ENCODE results near the gene IQCF5. TPM values are rescaled to one million over a fixed set of nuclear protein-coding genes. Genes with fewer than 3 reads are reported as not detected.

Gene IQCF5
- total RNA-seq, 4 donors from 2014 or later: not detected

GRCh38 chr3:51888463-51889105 is 13.2 kb upstream of the IQCF5 start:
- TF ChIP-seq EP300 (IDR thresholded peaks at IDR 0.05): no peak
- TF ChIP-seq POLR2A (IDR thresholded peaks at IDR 0.05): no peak
- no peak for TF ChIP-seq CTCF (IDR thresholded peaks at IDR 0.05)
- H3K4me1 ChIP-seq: no peaks in the 10 kb centered on the region
- H3K9me3 ChIP-seq: no peaks in the 10 kb centered on the region
- 89 to 96% methylated on average over 12 of the region's 12 CpGs for WGBS, 2 donors
- H3K27ac ChIP-seq: no peak overlapping the region
- no peak overlapping the region for H3K4me3 ChIP-seq
- no peaks in the 10 kb centered on the region for H3K36me3 ChIP-seq
- no peak for DNase-seq (ENCODE audit: low spot score in 2 of 2)
- H3K27me3 ChIP-seq: no peaks in the 10 kb centered on the region

DNA sequence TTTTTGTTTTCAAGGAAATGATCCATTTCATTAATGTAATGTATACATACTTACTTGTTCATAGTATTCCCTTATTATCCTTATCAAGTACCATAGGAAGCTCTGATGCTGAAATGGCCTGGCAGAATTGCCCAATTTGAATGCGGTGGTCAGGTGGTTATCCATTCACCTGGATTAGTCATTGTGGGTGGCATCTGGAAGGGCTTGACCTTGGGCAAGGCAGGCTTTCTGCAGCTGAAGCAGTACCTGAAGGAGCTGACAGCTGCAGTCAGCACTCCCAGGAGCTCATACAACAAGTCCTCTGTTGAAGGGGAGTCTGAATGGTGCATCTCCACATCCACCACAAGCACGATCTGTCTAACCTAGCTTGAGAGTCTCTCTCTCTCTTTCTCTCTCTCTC is 12.2 kb upstream of the IQCF5 start:
- no peak overlapping the region for H3K27ac ChIP-seq
- H3K36me3 ChIP-seq: no peaks in the 10 kb centered on the region
- 79 to 84% methylated on average over 2 of the region's 2 CpGs for WGBS, 2 donors
- DNase-seq (ENCODE audit: low spot score in 2 of 2): no peak
- no peaks in the 10 kb centered on the region for H3K4me1 ChIP-seq
- TF ChIP-seq EP300 (IDR thresholded peaks at IDR 0.05): no peak
- TF ChIP-seq CTCF (IDR thresholded peaks at IDR 0.05): no peak
- TF ChIP-seq POLR2A (IDR thresholded peaks at IDR 0.05): no peak
- no peaks in the 10 kb centered on the region for H3K9me3 ChIP-seq
- H3K27me3 ChIP-seq: no peaks in the 10 kb centered on the region
- H3K4me3 ChIP-seq: no peak overlapping the region

DNA sequence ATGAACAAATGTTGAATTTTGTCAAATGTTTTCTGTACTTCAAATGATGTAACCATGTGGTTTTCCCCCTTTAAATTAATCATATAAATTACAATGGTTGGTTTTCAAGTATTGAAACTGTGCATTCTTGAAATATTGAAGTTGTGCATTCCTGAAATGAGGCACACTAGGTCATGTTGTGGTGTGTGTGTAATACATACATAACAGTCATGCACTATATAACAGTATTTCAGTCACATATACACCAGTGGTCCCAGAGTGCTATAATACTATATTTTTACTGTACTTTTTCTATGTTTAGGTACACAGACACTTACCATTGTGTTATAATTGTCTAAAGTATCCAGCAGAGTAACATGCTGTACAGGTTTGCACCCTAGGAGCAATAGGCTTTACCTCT is 11.0 kb upstream of the IQCF5 start:
- Histone ChIP-seq H3K9me3 (no peaks in the 10 kb centered on the region), H3K36me3 (no peaks in the 10 kb centered on the region), H3K27ac (no peak overlapping the region), H3K4me1 (no peaks in the 10 kb centered on the region), H3K4me3 (no peak overlapping the region), H3K27me3 (no peaks in the 10 kb centered on the region)
- DNase-seq (ENCODE audit: low spot score in 2 of 2): no peak
- TF ChIP-seq EP300 (IDR thresholded peaks at IDR 0.05) (no peak), CTCF (IDR thresholded peaks at IDR 0.05) (no peak), POLR2A (IDR thresholded peaks at IDR 0.05) (no peak)

GRCh38 chr3:51879937-51880336 is 4.5 kb upstream of the IQCF5 start:
- no peak overlapping the region for H3K4me3 ChIP-seq
- WGBS, 2 donors: 34% methylated on average over 2 of the region's 2 CpGs
- H3K4me1 ChIP-seq: no peaks in the 10 kb centered on the region
- H3K27me3 ChIP-seq: no peaks in the 10 kb centered on the region
- H3K27ac ChIP-seq: no peak overlapping the region
- H3K9me3 ChIP-seq: peaks cover 0 to 7% (median 0%) of the 10 kb centered on the region in 4 donors
- no peak for TF ChIP-seq CTCF (IDR thresholded peaks at IDR 0.05)
- TF ChIP-seq POLR2A (IDR thresholded peaks at IDR 0.05): no peak
- TF ChIP-seq EP300 (IDR thresholded peaks at IDR 0.05): no peak
- no peak for DNase-seq (ENCODE audit: low spot score in 2 of 2)
- no peaks in the 10 kb centered on the region for H3K36me3 ChIP-seq

- H3K27ac ChIP-seq: no peak overlapping the region
- DNase-seq (ENCODE audit: low spot score in 2 of 2): no peak
- H3K36me3 ChIP-seq: no peaks in the 10 kb centered on the region
- no peak overlapping the region for H3K4me3 ChIP-seq
- peaks cover 0 to 7% (median 0%) of the 10 kb centered on the region in 4 donors for H3K9me3 ChIP-seq
- TF ChIP-seq EP300 (IDR thresholded peaks at IDR 0.05) (no peak), POLR2A (IDR thresholded peaks at IDR 0.05) (no peak)
- WGBS, 2 donors: 39 to 44% methylated on average over 6 of the region's 6 CpGs
- no peaks in the 10 kb centered on the region for H3K4me1 ChIP-seq
- H3K27me3 ChIP-seq: no peaks in the 10 kb centered on the region
Observed at GRCh38 chr3:51876186-51876585, 785 bp upstream of the IQCF5 start.

DNA sequence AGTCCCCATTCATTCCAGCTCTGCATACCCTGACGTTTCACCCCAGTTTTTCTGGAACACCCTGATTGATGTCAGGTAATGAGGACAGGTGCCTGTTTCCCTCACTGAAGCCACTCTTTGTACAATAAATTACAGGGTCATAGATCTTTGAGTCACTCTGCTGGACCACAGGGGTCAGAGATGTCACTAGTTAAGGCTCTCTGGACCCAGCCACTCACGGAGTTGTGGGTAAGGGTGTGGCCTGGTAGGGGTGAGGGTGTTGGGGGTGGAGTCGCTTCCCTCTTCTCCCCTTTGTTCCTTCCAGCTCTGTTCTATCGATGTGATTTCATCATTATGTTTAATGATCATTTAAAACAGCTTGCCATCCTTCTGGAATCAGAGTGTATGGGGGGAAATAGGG is 512 bp downstream of the IQCF5 start:
- peaks cover 0 to 7% (median 0%) of the 10 kb centered on the region in 4 donors for H3K9me3 ChIP-seq
- no peak for DNase-seq (ENCODE audit: low spot score in 2 of 2)
- no peaks in the 10 kb centered on the region for H3K27me3 ChIP-seq
- no peak for TF ChIP-seq EP300 (IDR thresholded peaks at IDR 0.05)
- TF ChIP-seq CTCF (IDR thresholded peaks at IDR 0.05): no peak
- no peak for TF ChIP-seq POLR2A (IDR thresholded peaks at IDR 0.05)
- H3K36me3 ChIP-seq: no peaks in the 10 kb centered on the region
- no peaks in the 10 kb centered on the region for H3K4me1 ChIP-seq
- H3K4me3 ChIP-seq: no peak overlapping the region
- H3K27ac ChIP-seq: no peak overlapping the region
- WGBS, 2 donors: 54 to 55% methylated on average over 4 of the region's 4 CpGs

Data from tibial nerve (tissue), 4 donors.